ENCODE results near the gene AKAP13.
"Not testable (repeated sequence)": the region's sequence is repeated elsewhere in the genome, so short reads cannot be mapped to it uniquely, and the experiment has no call there.

AKAP13 gene, protein sequence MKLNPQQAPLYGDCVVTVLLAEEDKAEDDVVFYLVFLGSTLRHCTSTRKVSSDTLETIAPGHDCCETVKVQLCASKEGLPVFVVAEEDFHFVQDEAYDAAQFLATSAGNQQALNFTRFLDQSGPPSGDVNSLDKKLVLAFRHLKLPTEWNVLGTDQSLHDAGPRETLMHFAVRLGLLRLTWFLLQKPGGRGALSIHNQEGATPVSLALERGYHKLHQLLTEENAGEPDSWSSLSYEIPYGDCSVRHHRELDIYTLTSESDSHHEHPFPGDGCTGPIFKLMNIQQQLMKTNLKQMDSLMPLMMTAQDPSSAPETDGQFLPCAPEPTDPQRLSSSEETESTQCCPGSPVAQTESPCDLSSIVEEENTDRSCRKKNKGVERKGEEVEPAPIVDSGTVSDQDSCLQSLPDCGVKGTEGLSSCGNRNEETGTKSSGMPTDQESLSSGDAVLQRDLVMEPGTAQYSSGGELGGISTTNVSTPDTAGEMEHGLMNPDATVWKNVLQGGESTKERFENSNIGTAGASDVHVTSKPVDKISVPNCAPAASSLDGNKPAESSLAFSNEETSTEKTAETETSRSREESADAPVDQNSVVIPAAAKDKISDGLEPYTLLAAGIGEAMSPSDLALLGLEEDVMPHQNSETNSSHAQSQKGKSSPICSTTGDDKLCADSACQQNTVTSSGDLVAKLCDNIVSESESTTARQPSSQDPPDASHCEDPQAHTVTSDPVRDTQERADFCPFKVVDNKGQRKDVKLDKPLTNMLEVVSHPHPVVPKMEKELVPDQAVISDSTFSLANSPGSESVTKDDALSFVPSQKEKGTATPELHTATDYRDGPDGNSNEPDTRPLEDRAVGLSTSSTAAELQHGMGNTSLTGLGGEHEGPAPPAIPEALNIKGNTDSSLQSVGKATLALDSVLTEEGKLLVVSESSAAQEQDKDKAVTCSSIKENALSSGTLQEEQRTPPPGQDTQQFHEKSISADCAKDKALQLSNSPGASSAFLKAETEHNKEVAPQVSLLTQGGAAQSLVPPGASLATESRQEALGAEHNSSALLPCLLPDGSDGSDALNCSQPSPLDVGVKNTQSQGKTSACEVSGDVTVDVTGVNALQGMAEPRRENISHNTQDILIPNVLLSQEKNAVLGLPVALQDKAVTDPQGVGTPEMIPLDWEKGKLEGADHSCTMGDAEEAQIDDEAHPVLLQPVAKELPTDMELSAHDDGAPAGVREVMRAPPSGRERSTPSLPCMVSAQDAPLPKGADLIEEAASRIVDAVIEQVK (N-terminal part only)

GRCh38 chr15:85380217-85380811, at the start of gene AKAP13:
Gene AKAP13, plus strand, starts transcription at chr15:85380603. Its CDS starts 105,118 bp downstream, at chr15:85485721.
- DNase-seq (ENCODE audit: low spot score) = peak; percentile 98

DNA sequence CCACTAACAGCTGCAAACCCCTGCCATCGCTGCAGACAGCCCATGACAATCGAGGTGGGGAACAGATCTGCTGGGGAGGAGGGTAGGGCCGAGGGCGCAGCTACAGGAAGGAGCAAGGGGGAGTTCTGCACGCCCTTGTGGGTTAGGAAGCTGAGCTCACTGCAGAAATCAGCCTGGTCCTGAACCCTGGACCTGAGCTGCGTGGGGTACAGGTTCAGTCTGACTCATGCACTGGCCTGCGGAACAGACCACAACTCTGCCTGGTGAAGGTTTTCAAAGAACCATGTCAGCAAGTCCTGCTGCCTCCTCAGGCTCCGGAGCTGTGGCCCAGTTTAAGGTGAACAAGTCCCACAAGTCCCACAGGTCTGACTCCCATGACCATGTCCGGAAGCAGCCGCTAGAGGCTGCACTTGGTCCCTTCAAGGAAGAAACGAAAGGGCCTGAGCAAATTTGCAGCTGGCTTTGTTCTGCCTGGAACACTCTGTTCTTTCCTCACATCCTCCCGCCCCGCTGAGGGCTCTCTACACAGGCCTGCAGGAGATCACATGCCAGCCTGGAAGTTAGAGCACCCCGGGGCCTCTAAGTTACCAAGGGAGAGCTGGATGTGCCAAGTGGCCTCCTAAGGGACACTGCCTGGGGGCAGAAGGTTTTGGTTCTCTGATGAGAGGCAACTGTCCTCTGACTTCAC, 49.4 kb upstream of the AKAP13 start:
- peak; percentile 91 for DNase-seq (ENCODE audit: low spot score)

DNA sequence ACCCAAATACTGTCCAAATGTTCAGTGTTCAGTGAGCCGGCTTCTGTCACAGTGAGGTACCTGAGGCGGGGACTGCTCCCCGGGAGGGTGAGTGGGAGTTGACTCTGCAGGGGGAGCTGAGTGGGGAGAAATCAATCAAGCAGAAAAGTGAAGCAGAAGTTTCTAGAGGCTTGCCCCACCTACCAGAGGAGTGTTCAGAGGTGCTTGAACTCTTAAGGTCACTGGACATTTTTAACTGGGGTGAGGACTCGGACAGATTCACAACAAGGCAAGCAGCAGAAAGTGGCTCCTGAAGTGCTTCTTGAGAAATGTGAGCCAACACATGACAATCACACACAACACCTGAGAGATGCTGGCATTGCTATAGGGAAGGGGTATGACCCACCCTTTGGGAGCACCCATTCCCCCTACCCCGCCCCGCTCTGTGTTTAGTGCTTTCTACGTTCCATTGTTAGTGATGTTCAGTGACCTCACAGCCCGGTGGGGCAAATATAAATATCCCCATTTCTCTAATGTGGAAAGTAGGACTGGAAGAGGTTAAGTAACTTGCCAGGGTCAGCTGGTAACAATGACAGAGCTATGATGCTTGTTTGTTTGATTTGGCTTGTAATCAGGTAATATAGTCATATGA, 48.6 kb upstream of the AKAP13 start:
- no peak for DNase-seq (ENCODE audit: low spot score)

GRCh38 chr15:85333132-85333831, 47.1 kb upstream of the AKAP13 start:
- DNase-seq (ENCODE audit: low spot score) = no peak

DNA sequence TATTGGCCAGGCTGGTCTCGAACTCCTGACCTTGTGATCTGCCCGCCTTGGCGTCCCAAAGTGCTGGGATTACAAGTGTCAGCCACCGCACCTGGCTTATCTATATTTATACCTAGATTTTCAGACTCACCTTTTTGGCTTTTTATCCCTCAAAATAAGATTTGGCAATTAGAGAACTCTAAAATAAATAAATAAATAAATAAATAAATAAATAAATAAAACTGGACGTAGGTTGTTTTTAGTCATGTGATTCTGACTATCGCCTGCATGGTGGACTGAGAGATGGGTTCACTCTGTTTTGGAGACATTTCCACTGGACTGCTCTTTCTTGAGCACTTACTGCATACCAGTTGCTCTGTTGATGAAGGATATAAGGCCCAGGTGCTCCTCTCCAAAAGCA, 46.2 kb upstream of the AKAP13 start:
- DNase-seq (ENCODE audit: low spot score) = no peak

GRCh38 chr15:85335193-85335942, 45.0 kb upstream of the AKAP13 start:
- DNase-seq (ENCODE audit: low spot score) = no peak

DNA sequence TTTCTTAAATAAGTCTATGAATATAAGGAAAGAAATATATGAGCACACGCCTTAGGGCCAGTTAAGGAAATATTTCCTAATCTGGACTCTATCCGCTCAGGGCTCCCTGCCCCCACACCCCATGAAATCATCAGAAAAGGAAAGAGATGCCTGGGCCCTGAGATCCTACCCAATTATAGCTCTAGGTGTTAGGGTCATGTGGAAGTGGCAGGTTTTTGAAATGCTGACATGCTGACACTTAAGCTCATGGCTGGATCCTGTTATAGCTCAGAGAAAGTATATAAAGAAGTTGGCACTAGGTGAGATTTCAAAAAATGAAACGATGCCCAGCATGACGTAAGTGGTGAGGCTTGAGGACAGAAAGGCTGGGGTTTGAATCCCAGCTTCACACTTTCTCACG, 43.5 kb upstream of the AKAP13 start:
- DNase-seq (ENCODE audit: low spot score) = no peak

DNA sequence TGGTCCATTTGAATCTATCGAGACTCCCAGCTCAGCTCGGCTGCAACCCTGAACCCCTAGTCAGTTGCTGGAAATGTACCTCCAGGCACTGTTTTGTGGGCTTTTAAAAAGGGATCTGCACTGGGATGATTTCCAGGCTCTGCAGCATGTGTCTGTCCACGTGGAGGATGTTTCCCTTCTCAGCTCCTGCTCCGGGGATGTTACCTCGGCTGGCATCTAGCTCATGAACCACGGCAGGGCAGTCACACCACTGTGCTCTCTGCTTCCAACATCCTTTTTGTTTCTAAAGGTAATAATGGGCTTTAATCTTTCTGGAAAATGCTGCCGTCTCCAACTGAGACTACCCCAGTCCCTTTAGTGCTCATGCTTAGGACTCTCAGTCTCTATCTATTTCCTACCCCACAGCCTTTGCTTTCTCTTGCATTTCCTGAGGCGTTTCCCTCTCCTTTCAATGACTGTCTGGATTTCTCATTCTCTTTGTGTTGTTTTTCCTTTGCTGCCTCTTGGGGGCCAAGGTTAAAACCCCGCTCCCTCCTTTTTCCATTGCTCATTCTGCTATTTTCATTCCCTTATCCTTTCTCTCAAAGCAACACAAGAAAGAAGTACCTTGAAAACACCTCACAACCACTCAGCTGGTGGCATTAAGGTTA, 42.9 kb upstream of the AKAP13 start:
- no peak for DNase-seq (ENCODE audit: low spot score)

- DNase-seq (ENCODE audit: low spot score) = no peak
Measured at GRCh38 chr15:85340321-85340665, 40.1 kb upstream of the AKAP13 start.

DNA sequence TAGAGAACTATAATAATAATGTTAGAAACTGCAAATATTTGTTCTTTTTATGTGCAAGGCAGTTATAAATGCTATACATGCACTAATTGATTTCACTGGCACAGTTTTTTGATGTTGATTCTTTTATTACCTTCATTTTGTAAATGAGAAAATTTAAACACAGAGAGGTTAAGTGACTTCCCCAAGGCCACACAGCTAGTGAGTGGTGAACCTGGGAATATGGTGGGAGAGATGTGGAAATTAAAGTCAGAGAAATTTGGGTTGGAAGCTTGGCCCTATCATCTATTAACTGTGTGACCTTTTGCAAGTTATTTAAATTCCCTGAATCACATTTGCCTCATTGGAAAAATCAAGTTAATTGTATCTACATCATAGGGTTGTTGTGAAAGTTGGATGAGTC, 39.6 kb upstream of the AKAP13 start:
- no peak for DNase-seq (ENCODE audit: low spot score)

- not testable (repeated sequence) for DNase-seq (ENCODE audit: low spot score)
Measured at GRCh38 chr15:85342163-85342562, 38.2 kb upstream of the AKAP13 start.

DNA sequence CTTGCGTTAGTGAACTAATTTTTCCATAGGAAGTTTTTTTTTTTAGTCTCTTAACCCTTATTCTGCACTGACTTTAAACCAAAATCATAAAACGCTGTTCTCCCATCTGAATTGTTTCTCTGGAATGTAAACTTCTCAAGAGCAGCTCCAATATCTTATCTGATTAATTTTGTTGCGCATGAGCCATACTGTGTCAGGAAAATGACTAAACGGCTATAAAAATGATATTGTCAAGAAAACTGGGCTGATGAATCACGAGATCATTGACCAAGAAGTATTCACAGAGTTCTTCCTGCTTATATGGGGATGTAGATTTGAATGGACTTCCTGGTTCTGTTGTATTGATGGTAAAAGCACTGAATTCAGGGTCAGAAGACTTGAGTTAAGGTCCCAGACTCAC, 37.0 kb upstream of the AKAP13 start:
- not testable (repeated sequence) for DNase-seq (ENCODE audit: low spot score)

- DNase-seq (ENCODE audit: low spot score) = not testable (repeated sequence)
Measured at GRCh38 chr15:85344241-85344640, 36.2 kb upstream of the AKAP13 start.

DNA sequence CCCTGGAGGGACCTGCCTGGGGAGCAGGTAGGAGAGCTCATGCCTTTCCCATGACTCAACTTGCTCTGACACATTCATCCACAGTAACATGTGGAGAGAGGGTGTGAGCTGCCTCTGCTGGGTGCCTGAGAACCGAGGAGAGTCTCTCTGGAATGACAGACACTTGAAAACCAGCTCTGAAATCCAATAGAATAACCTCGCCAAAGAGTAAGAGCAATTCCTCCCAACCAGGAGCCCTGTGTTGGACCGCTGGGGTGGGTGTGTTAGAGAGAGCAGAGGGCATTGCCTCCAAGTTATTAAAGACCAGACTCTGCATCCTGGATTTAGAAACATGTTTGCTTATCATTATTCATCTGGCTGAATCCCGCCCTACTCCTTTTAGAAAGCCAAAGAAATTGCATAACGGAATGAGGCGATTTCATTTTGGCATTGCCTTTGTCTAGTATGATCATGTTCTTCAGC, 35.7 kb upstream of the AKAP13 start:
- DNase-seq (ENCODE audit: low spot score) = not testable (repeated sequence)

GRCh38 chr15:85345196-85345918, 35.0 kb upstream of the AKAP13 start:
- DNase-seq (ENCODE audit: low spot score) = not testable (repeated sequence)

- DNase-seq (ENCODE audit: low spot score) = not testable (repeated sequence)
Measured at GRCh38 chr15:85346462-85347084, 33.8 kb upstream of the AKAP13 start.

DNA sequence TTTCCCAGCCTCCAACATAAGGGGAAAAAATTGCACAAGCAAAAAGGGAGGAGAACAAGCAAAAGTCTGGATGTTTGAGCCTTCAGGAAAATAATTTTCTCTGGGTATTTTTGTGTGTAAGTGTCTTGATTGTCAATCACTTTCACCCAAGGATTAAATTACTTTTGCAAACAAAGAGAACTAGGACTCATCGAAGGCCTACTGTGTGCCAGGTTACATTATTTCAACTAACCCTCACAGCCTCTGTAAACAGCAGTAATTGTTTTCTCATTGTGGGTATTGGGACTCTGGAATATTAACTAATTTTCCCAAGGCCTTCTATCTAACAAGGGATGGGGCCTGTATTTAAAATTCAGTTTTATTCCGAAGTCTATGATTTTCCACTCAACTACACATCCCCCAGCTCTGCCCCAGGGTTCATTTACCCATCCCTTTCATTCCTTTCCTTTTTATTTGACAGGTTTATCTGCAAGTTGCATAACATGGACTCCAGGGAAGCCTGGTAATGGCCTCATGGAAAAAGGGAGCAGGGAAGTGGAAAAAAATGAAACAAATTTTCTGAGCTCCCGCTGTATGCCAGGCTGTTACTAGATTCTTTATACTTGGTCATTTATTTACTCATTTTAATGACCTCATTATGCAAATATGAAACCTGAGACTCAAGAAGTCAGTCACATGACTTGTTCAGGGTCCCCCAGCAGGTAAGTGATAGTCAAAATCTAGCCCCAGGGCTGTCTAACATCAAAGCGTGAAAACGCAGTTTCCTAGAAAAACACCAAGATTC, 32.9 kb upstream of the AKAP13 start:
- not testable (repeated sequence) for DNase-seq (ENCODE audit: low spot score)

Measured in CD4-positive, alpha-beta T cell treated with Interleukin-2 at 100 ng/mL for 4 hours (primary cell).